Endothelial cell of hepatic sinusoid (primary cell): Measurements from ENCODE around the gene CHAMP1.

Source experiments
- in situ Hi-C: cut with HindIII; loops from 2 replicates; pipeline ENCODE4 v1.10.0; 2017; ENCODE audit warnings: low sequenced_read_pairs

CHAMP1 gene

GRCh38 chr13:114296902-114297301 is 17.4 kb upstream of the CHAMP1 start:
- in situ Hi-C loops: no loop called here

GRCh38 chr13:114298866-114299265 is 15.4 kb upstream of the CHAMP1 start:
- in situ Hi-C loops: no loop called here

- in situ Hi-C loops: no loop called here
Measured at GRCh38 chr13:114299604-114300305, 14.5 kb upstream of the CHAMP1 start.

- in situ Hi-C loops: no loop called here
Measured at GRCh38 chr13:114303700-114304327, 10.5 kb upstream of the CHAMP1 start.

GRCh38 chr13:114304346-114305034 is 9.8 kb upstream of the CHAMP1 start:
- in situ Hi-C loops: no loop called here

GRCh38 chr13:114309086-114309485 is 5.2 kb upstream of the CHAMP1 start:
- in situ Hi-C loops: no loop called here

GRCh38 chr13:114309806-114310410 is 4.4 kb upstream of the CHAMP1 start:
- in situ Hi-C loops: no loop called here

- in situ Hi-C loops: no loop called here
Measured at GRCh38 chr13:114310956-114311355, 3.3 kb upstream of the CHAMP1 start.

GRCh38 chr13:114311387-114311786 is 2.9 kb upstream of the CHAMP1 start:
- in situ Hi-C loops: no loop called here

GRCh38 chr13:114311908-114312307 is 2.4 kb upstream of the CHAMP1 start:
- in situ Hi-C loops: no loop called here

- in situ Hi-C loops: no loop called here
Measured at GRCh38 chr13:114313061-114313860, 1.0 kb upstream of the CHAMP1 start.

- in situ Hi-C loops: no loop called here
Measured at GRCh38 chr13:114315074-114315785, 927 bp downstream of the CHAMP1 start.

GRCh38 chr13:114318624-114319023 is 4.3 kb downstream of the CHAMP1 start:
- in situ Hi-C loops: no loop called here

- in situ Hi-C loops: no loop called here
Measured at GRCh38 chr13:114319441-114319913, 5.2 kb downstream of the CHAMP1 start.

- in situ Hi-C loops: no loop called here
Measured at GRCh38 chr13:114320065-114320464, 5.8 kb downstream of the CHAMP1 start.

GRCh38 chr13:114321256-114321655 is 7.0 kb downstream of the CHAMP1 start:
- in situ Hi-C loops: no loop called here

- in situ Hi-C loops: no loop called here
Measured at GRCh38 chr13:114323349-114323748, 9.0 kb downstream of the CHAMP1 start.

- in situ Hi-C loops: no loop called here
Measured at GRCh38 chr13:114324334-114324733, 10.0 kb downstream of the CHAMP1 start.

GRCh38 chr13:114325729-114326128 is 11.4 kb downstream of the CHAMP1 start:
- in situ Hi-C loops: no loop called here

- in situ Hi-C loops: no loop called here
Measured at GRCh38 chr13:114328034-114328433, 13.7 kb downstream of the CHAMP1 start.
